HCT116 (cell line): Measurements from ENCODE around the gene SMAP2.

Experiments
- CEBPB ChIP-seq: IDR thresholded peaks from 2 replicates; pipeline ENCODE4 v1.6.1; 2012; ENCODE audit warnings: low read depth
- CTCF ChIP-seq, 3 experiments: fragments of 200-600 bp in 1 of 3; sonication (generic) in 1 of 3; IDR thresholded peaks in 2 of 3; conservative IDR thresholded peaks in 1 of 3; 2 replicates each; pipeline ENCODE4 v1.5.1; 2012 to 2017; ENCODE audit warnings: low read depth in 2 of 3, low read length in 2 of 3, antibody characterized with exemption in 1 of 3, borderline replicate concordance in 1 of 3, control low read depth in 1 of 3, mild to moderate bottlenecking in 1 of 3, mixed read lengths in 1 of 3, mixed run types in 1 of 3, moderate library complexity in 1 of 3; ENCODE audit not compliant: insufficient read depth in 1 of 3
- POLR2A ChIP-seq: IDR thresholded peaks from 2 replicates; pipeline ENCODE4 v1.7.0; 2011; ENCODE audit warnings: borderline replicate concordance; ENCODE audit not compliant: insufficient read depth, insufficient read length; ENCODE audit errors: extremely low read depth
- REST ChIP-seq: IDR thresholded peaks from 2 replicates; pipeline ENCODE4 v1.6.1; 2012; ENCODE audit warnings: low read depth

- no peak for TF ChIP-seq CEBPB
- no peak for TF ChIP-seq POLR2A
- TF ChIP-seq REST: no peak
- no peak for TF ChIP-seq CTCF (IDR thresholded peaks at IDR 0.05 in 2 of 3, conservative IDR thresholded peaks at IDR 0.05 in 1 of 3; ENCODE audit: borderline replicate concordance in 1 of 3, insufficient read depth in 1 of 3, low read depth in 2 of 3, low read length in 2 of 3)
Observed at GRCh38 chr1:40371707-40372258, 1.7 kb upstream of the SMAP2 start.
